Uterus (tissue), 4 donors: ENCODE measurements around the gene CHRNA4. TPM values are rescaled to one million over a fixed set of nuclear protein-coding genes. Genes with fewer than 3 reads are reported as not detected.

ENCODE experiments used
- DNase-seq, 2 donors: peaks; one replicate each; pipeline ENCODE4 v3.0.0-alpha.2; 2019 to 2020
- H3K27ac ChIP-seq, 2 donors: fragments of 200-600 bp; sonication (generic); 1 replicate in 1 of 2; 2 replicates in 1 of 2; pipeline ENCODE4 v1.5.1; 2016 to 2018
- H3K27me3 ChIP-seq, 2 donors: fragments of 200-600 bp; sonication (generic); one replicate each; pipeline ENCODE4 v1.5.1; 2018 to 2019; ENCODE audit warnings: control low read depth in 1 of 2
- H3K36me3 ChIP-seq, 2 donors: fragments of 200-600 bp; sonication (generic); one replicate each; pipeline ENCODE4 v1.5.1; 2019; ENCODE audit warnings: control low read depth in 1 of 2
- H3K4me1 ChIP-seq, 2 donors: fragments of 200-600 bp; sonication (generic); one replicate each; pipeline ENCODE4 v1.5.1; 2018 to 2019; ENCODE audit warnings: control low read depth in 1 of 2
- H3K4me3 ChIP-seq, 2 donors: fragments of 200-600 bp; sonication (generic); 1 replicate in 1 of 2; 2 replicates in 1 of 2; pipeline ENCODE4 v1.5.1; 2018 to 2019; ENCODE audit warnings: mild to moderate bottlenecking in 1 of 2
- H3K9me3 ChIP-seq, 2 donors: fragments of 200-600 bp; sonication (generic); one replicate each; pipeline ENCODE4 v1.5.1; 2019; ENCODE audit warnings: control low read depth in 1 of 2
- POLR2A ChIP-seq, 2 donors: fragments of 450-650 bp; IDR thresholded peaks; one replicate each; pipeline ENCODE4 v1.6.1; 2016; ENCODE audit warnings: antibody characterized with exemption in 2 of 2, mild to moderate bottlenecking in 1 of 2, moderate library complexity in 1 of 2
- intact Hi-C: fragments of 100-400 bp; cut with DNase I; formaldehyde crosslinking; loops from one replicate; pipeline ENCODE4 v1.15.1; 2023; ENCODE audit warnings: low total_unique reads
- total RNA-seq, 4 donors: library from RNA; depleted of rRNA in 3 of 4; stranded (reverse); fragments of >200 nt in 3 of 4; gene quantifications; one replicate each; pipeline versions ENCODE4 v1.1.0 to v1.2.4, GENCODE V29; 2014 to 2023
- TF ChIP-seq, protein P1 (sequence below), 4 experiments: fragments of 200-600 bp in 2 of 4; fragments of 450-650 bp in 2 of 4; sonication (generic) in 2 of 4; IDR thresholded peaks; one replicate each; pipeline ENCODE4 v1.5.1; 2016 to 2019; ENCODE audit warnings: antibody characterized with exemption in 4 of 4, mild to moderate bottlenecking in 2 of 4, moderate library complexity in 1 of 4
- donor health status: DM: yes; HTN: yes; CAD: no.

Gene CHRNA4
- total RNA-seq, 4 donors from 2014 or later, result 0.21 to 1.5 TPM; not detected in 2

DNA sequence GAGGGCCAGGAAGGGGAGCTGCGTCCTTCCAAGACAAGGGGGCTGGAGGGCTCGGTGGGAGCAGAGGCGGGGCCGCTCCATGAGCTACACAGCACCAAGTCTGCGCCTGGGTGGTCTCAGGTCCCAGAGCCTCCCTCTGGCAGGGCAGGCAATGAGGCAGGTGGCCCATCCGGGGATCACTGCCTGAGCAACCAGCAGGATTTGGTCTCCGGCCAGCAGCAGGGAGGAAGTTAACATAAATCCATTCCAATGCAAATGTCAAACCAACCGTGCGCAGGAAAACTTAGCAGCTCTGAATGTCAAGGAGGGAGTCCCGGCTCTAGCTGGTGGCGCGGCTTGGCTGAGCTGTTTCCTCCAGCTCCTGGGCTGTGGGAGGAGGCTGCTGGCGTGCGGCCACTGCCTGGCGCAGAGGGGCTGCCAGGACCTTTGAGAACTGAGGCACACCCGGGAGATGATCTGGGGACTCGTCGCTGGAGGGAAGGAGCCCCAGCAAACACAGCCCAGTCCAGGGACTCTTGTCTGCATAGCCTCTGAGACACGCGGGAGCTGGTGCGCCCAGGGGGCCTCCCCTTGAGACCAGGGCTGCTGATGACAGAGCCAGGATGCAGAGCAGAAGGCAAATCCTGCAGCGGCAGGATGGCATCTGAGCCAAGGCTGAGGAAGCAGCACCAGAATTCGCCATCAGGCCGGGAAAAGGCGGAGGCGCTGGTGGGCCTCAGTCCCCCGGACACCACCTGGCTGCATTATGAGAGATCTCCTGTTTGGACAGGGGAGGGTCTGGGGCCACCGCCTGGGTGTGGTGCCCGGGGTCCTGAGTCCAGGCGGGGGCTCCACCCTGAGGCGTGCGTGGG, 33.1 kb upstream of the CHRNA4 start:
- Histone ChIP-seq H3K27me3 (no peaks in the 10 kb centered on the region), H3K4me3 (no peak overlapping the region), H3K27ac (no peak overlapping the region), H3K36me3 (no peaks in the 10 kb centered on the region), H3K9me3 (no peaks in the 10 kb centered on the region), H3K4me1 (no peaks in the 10 kb centered on the region)
- no peak for TF ChIP-seq POLR2A (IDR thresholded peaks at IDR 0.05)
- TF ChIP-seq, protein P1, sequence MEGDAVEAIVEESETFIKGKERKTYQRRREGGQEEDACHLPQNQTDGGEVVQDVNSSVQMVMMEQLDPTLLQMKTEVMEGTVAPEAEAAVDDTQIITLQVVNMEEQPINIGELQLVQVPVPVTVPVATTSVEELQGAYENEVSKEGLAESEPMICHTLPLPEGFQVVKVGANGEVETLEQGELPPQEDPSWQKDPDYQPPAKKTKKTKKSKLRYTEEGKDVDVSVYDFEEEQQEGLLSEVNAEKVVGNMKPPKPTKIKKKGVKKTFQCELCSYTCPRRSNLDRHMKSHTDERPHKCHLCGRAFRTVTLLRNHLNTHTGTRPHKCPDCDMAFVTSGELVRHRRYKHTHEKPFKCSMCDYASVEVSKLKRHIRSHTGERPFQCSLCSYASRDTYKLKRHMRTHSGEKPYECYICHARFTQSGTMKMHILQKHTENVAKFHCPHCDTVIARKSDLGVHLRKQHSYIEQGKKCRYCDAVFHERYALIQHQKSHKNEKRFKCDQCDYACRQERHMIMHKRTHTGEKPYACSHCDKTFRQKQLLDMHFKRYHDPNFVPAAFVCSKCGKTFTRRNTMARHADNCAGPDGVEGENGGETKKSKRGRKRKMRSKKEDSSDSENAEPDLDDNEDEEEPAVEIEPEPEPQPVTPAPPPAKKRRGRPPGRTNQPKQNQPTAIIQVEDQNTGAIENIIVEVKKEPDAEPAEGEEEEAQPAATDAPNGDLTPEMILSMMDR (IDR thresholded peaks at IDR 0.05), result no peak
- intact Hi-C loops, result no loop called here
- no peak for DNase-seq

DNA sequence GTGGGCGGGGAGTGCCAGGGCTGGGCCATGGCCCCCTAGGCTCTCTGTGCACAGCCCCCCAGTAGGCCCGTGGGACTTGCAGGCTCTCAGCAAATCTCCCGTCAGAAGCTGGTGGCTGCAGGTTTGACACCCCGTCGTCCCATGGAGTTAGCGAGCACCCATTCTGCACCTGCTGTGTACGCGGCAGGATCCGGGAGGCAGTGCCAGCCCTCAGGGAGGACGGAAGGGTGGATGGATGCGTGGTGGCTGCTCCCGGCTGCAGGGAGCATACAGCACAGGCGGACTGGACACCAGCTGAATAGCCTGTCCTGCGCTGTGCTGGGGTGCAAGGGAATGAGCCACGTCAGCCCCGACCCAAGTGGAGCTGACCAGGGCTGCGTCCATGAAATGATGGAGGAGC, 32.4 kb upstream of the CHRNA4 start:
- DNase-seq, result no peak
- no peaks in the 10 kb centered on the region for H3K9me3 ChIP-seq

DNA sequence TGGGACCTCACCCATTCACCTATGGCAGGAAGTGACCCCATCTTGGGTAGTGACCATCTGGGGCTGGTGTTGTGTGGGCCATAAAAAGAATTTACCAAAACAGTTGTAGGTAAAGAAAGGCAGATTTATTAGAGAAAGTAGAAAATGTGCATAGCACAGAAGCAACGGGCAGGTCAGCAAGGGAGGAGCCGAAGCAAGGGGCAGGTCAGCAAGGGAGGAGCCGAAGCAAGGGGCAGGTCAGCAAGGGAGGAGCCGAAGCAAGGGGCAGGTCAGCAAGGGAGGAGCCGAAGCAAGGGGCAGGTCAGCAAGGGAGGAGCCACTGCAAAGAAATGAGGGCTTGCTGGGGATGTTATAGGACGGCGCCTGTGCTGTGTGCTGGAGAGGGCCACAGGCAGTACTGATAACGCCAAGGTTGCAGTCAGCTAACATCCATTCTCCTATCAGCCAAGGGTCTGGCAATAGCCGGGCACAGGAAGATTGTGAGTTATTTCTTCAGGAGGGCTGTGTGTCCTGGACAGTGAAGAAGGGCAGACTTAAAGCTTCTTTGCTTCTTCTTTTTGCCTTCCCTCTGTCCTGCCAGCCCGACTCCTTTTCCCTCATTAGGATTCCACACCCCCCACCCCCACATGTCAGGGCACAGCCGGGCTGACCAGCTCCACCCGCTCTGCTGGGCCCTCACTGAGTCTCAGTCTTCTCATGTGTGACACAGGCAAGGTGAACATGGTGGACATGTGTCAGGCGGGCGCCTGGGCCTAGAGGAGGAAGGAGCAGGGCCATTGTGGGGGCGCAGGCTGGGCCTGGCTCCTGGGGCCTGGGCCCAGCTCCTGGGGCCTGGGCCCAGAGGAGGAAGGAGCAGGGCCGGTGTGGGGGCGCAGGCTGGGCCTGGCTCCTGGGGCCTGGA, 31.6 kb upstream of the CHRNA4 start:
- no peaks in the 10 kb centered on the region for H3K27me3 ChIP-seq
- no peaks in the 10 kb centered on the region for H3K36me3 ChIP-seq
- TF ChIP-seq, protein P1 (IDR thresholded peaks at IDR 0.05), result no peak
- TF ChIP-seq POLR2A (IDR thresholded peaks at IDR 0.05), result no peak
- H3K9me3 ChIP-seq, result no peaks in the 10 kb centered on the region
- no peak overlapping the region for H3K4me3 ChIP-seq
- H3K27ac ChIP-seq, result no peak overlapping the region
- intact Hi-C loops, result no loop called here
- DNase-seq, result no peak
- no peaks in the 10 kb centered on the region for H3K4me1 ChIP-seq

More for the DNA sequence above, 32.4 kb upstream of the CHRNA4 start:
- H3K27me3 ChIP-seq, result no peaks in the 10 kb centered on the region
- TF ChIP-seq, protein P1 (IDR thresholded peaks at IDR 0.05), result no peak
- no peak for TF ChIP-seq POLR2A (IDR thresholded peaks at IDR 0.05)
- intact Hi-C loops, result no loop called here
- H3K27ac ChIP-seq, result no peak overlapping the region
- H3K36me3 ChIP-seq, result no peaks in the 10 kb centered on the region
- H3K4me1 ChIP-seq, result no peaks in the 10 kb centered on the region
- no peak overlapping the region for H3K4me3 ChIP-seq

DNA sequence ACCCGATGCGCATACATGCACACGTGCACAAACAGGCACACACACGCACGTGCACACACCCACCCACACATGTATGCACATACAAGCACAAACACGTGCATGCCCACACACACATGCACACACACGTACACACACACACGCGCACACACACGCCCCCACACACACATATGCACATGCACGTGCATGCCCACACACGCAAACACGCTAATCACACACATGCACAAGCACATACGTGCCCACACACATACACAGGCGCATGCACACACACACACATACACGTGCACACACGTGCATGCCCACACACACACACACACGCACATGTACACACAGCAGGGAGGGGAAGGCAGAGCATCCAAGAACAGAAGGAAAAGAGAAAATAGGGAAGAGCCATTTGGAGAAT, 26.8 kb upstream of the CHRNA4 start:
- Histone ChIP-seq H3K4me1 (no peaks in the 10 kb centered on the region), H3K27me3 (no peaks in the 10 kb centered on the region), H3K9me3 (no peaks in the 10 kb centered on the region), H3K4me3 (no peak overlapping the region), H3K27ac (no peak overlapping the region), H3K36me3 (no peaks in the 10 kb centered on the region)
- TF ChIP-seq, protein P1 (IDR thresholded peaks at IDR 0.05), result no peak
- TF ChIP-seq POLR2A (IDR thresholded peaks at IDR 0.05), result no peak
- no peak for DNase-seq
- intact Hi-C loops, result no loop called here

DNA sequence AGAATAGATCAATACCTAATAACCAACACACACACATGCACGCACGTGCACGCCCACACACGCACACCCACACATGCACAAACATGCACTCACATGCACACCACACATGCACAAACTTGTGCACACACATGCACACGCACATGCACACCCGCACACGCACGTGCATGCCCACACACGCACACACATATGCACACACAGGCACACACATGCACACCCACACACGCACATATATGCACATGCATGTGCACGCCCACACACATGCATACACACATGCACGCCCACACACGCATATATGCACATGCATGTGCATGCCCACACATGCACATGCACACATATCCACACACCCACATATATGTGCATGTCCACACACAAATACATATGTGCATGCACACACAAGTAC, 26.2 kb upstream of the CHRNA4 start:
- Histone ChIP-seq H3K27ac (no peak overlapping the region), H3K9me3 (no peaks in the 10 kb centered on the region)
- TF ChIP-seq POLR2A (IDR thresholded peaks at IDR 0.05), result no peak

More for the DNA sequence above, 26.2 kb upstream of the CHRNA4 start:
- Histone ChIP-seq H3K4me3 (no peak overlapping the region), H3K36me3 (no peaks in the 10 kb centered on the region), H3K27me3 (peaks cover 0 to 3% of the 10 kb centered on the region in 2 donors), H3K4me1 (no peaks in the 10 kb centered on the region)
- intact Hi-C loops, result no loop called here
- DNase-seq, result no peak
